PFSK-1 (cell line): ENCODE results near the gene FAM20C.

Experiments used
- FOXP2 ChIP-seq: optimal IDR thresholded peaks from 2 replicates; pipeline ENCODE3; 2011; ENCODE audit warnings: borderline replicate concordance, control low read depth, inconsistent platforms; ENCODE audit not compliant: insufficient read depth; ENCODE audit errors: extremely low read length, extremely low read depth
- POLR2AphosphoS5 ChIP-seq: IDR thresholded peaks from 2 replicates; pipeline ENCODE4 v1.6.1; 2012; ENCODE audit warnings: low read depth, mild to moderate bottlenecking, control low read depth, low read length, moderate library complexity
- SIN3A ChIP-seq: IDR thresholded peaks from 2 replicates; pipeline ENCODE4 v1.6.1; 2012; ENCODE audit warnings: mild to moderate bottlenecking, low read length, moderate library complexity, borderline replicate concordance; ENCODE audit not compliant: insufficient read depth
- TAF1 ChIP-seq: IDR thresholded peaks from 2 replicates; pipeline ENCODE4 v1.6.1; 2012; ENCODE audit warnings: low read length, control low read depth, borderline replicate concordance; ENCODE audit not compliant: insufficient read depth
- TF ChIP-seq, protein P1 (sequence below), 2 experiments: IDR thresholded peaks; 2 replicates each; pipeline versions ENCODE4 v1.6.1 to v1.8.0; 2011 to 2012; ENCODE audit warnings: low read depth in 2 of 2, low read length in 2 of 2, control low read depth in 1 of 2, inconsistent platforms in 1 of 2, mild to moderate bottlenecking in 1 of 2, moderate library complexity in 1 of 2; ENCODE audit not compliant: insufficient read depth in 1 of 2

The FAM20C gene

GRCh38 chr7:247181-247580, 54.8 kb downstream of the FAM20C start:
- TF ChIP-seq, protein P1, sequence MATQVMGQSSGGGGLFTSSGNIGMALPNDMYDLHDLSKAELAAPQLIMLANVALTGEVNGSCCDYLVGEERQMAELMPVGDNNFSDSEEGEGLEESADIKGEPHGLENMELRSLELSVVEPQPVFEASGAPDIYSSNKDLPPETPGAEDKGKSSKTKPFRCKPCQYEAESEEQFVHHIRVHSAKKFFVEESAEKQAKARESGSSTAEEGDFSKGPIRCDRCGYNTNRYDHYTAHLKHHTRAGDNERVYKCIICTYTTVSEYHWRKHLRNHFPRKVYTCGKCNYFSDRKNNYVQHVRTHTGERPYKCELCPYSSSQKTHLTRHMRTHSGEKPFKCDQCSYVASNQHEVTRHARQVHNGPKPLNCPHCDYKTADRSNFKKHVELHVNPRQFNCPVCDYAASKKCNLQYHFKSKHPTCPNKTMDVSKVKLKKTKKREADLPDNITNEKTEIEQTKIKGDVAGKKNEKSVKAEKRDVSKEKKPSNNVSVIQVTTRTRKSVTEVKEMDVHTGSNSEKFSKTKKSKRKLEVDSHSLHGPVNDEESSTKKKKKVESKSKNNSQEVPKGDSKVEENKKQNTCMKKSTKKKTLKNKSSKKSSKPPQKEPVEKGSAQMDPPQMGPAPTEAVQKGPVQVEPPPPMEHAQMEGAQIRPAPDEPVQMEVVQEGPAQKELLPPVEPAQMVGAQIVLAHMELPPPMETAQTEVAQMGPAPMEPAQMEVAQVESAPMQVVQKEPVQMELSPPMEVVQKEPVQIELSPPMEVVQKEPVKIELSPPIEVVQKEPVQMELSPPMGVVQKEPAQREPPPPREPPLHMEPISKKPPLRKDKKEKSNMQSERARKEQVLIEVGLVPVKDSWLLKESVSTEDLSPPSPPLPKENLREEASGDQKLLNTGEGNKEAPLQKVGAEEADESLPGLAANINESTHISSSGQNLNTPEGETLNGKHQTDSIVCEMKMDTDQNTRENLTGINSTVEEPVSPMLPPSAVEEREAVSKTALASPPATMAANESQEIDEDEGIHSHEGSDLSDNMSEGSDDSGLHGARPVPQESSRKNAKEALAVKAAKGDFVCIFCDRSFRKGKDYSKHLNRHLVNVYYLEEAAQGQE (IDR thresholded peaks at IDR 0.05; ENCODE audit: insufficient read depth in 1 of 2, low read depth in 2 of 2, low read length in 2 of 2): no peak

GRCh38 chr7:247636-248035, 55.3 kb downstream of the FAM20C start:
- TF ChIP-seq SIN3A (no peak), POLR2AphosphoS5 (no peak), TAF1 (no peak), FOXP2 (no peak)
- TF ChIP-seq, protein P1 (IDR thresholded peaks at IDR 0.05; ENCODE audit: insufficient read depth in 1 of 2, low read depth in 2 of 2, low read length in 2 of 2): no peak

- TF ChIP-seq, protein P1 (IDR thresholded peaks at IDR 0.05; ENCODE audit: insufficient read depth in 1 of 2, low read depth in 2 of 2, low read length in 2 of 2): no peak
- TF ChIP-seq SIN3A (no peak), TAF1 (no peak), FOXP2 (no peak)
Measured at GRCh38 chr7:248732-249435, 56.5 kb downstream of the FAM20C start.

- no peak for TF ChIP-seq SIN3A
- no peak for TF ChIP-seq TAF1
- TF ChIP-seq FOXP2: no peak
- TF ChIP-seq, protein P1 (IDR thresholded peaks at IDR 0.05; ENCODE audit: insufficient read depth in 1 of 2, low read depth in 2 of 2, low read length in 2 of 2): no peak
- no peak for TF ChIP-seq POLR2AphosphoS5
Measured at GRCh38 chr7:249989-250388, 57.6 kb downstream of the FAM20C start.

DNA sequence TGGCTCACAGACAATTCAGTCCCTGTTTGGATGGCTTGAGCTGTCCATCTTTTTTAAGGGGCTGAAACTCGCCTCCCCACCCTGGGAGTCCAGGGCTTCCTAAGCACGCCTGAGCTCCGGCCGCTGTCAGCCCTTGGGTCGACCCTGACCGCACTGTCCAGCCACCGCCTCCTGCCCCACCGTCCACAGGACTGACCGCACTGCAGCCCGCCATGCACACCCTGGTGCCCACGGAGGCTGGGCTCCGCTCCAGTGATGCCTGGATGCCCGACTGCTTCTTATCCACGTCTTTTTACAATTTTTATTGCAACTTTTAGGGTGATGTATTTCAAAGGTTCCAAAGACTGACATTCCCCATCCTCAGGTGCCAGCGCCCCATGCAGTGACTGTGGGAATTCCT, 58.2 kb downstream of the FAM20C start:
- TF ChIP-seq TAF1 (no peak), SIN3A (no peak)
- TF ChIP-seq, protein P1 (IDR thresholded peaks at IDR 0.05; ENCODE audit: insufficient read depth in 1 of 2, low read depth in 2 of 2, low read length in 2 of 2): no peak
